ENCODE measurements around the gene MYO1B. TPM values are rescaled to one million over a fixed set of nuclear protein-coding genes. Genes with fewer than 3 reads are reported as not detected.
A peak's percentile ranks its signal among the peaks of the same experiment; 100 is the strongest.

The MYO1B gene
- total RNA-seq, 1 donor: 246 TPM

- H3K36me3 ChIP-seq (ENCODE audit: insufficient read depth, low read length): no peaks in the 10 kb centered on the region
- H3K79me2 ChIP-seq (ENCODE audit: insufficient read depth, low read length): peaks cover 90% of the 10 kb centered on the region
- H2AFZ ChIP-seq (ENCODE audit: low read length): no peak overlapping the region
- H4K20me1 ChIP-seq (ENCODE audit: insufficient read depth, low read length): peaks cover 40% of the 10 kb centered on the region
- TF ChIP-seq, protein P1, sequence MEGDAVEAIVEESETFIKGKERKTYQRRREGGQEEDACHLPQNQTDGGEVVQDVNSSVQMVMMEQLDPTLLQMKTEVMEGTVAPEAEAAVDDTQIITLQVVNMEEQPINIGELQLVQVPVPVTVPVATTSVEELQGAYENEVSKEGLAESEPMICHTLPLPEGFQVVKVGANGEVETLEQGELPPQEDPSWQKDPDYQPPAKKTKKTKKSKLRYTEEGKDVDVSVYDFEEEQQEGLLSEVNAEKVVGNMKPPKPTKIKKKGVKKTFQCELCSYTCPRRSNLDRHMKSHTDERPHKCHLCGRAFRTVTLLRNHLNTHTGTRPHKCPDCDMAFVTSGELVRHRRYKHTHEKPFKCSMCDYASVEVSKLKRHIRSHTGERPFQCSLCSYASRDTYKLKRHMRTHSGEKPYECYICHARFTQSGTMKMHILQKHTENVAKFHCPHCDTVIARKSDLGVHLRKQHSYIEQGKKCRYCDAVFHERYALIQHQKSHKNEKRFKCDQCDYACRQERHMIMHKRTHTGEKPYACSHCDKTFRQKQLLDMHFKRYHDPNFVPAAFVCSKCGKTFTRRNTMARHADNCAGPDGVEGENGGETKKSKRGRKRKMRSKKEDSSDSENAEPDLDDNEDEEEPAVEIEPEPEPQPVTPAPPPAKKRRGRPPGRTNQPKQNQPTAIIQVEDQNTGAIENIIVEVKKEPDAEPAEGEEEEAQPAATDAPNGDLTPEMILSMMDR (IDR thresholded peaks at IDR 0.05; ENCODE audit: extremely low read depth, low read depth, low read length): no peak
- no peak overlapping the region for H3K4me3 ChIP-seq (ENCODE audit: insufficient read depth, low read length)
- no peak overlapping the region for H3K4me2 ChIP-seq (ENCODE audit: insufficient read depth, low read length)
- no peak overlapping the region for H3K27ac ChIP-seq (ENCODE audit: low read depth, low read length)
- peaks cover 47% of the 10 kb centered on the region for H3K4me1 ChIP-seq (ENCODE audit: insufficient read depth, low read length)
- no peaks in the 10 kb centered on the region for H3K27me3 ChIP-seq (ENCODE audit: insufficient read depth, low read length)
- H3K9me3 ChIP-seq (ENCODE audit: low read depth, low read length): no peaks in the 10 kb centered on the region
- DNase-seq (ENCODE audit: insufficient read length, low spot score, missing footprints): no peak
Measured at GRCh38 chr2:191315365-191315752, 70.2 kb downstream of the MYO1B start.

DNA sequence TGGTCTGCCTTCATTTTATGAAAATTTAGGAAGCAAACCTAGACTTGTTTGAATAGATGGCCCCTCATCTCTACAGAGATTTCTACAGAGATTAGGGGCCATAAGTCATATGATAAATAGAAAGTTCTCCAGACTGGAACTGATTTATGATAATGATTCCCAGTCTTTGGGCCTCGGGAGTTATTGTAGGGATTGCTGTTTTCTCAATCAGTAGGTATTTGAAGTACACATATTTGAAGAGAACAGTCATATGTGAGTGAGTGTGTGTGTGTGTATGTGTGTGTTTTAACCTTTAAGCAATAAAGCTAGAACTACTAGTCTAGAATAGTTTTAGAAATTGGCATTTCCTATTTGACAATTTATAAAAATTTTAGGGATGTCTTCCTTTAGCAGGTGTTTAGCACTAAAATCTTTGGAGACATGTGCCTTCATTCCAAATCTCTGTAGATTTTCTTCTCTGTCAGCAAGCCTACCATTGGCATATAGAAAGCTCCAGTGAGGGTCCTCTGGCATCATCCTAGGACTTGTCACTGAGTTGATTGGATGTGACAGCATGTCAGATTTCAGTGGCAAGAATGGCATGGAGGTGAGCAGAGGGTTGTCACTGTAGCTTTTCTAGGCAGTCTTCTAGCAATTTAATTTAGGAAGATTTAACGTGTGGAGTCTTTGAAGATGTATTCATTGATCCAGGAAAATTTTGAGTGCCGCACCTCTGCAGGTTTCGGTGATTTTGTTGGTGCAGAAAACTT lies 71.2 kb downstream of the MYO1B start:
- no peak for DNase-seq (ENCODE audit: insufficient read length, low spot score, missing footprints)
- TF ChIP-seq, protein P1 (IDR thresholded peaks at IDR 0.05; ENCODE audit: extremely low read depth, low read depth, low read length): no peak
- no peak overlapping the region for H3K4me3 ChIP-seq (ENCODE audit: insufficient read depth, low read length)

GRCh38 chr2:191318037-191318728 lies 73.0 kb downstream of the MYO1B start:
- Histone ChIP-seq H3K79me2 (ENCODE audit: insufficient read depth, low read length) (peaks cover 93% of the 10 kb centered on the region), H3K27ac (ENCODE audit: low read depth, low read length) (peak overlapping the region; percentile 79), H3K9me3 (ENCODE audit: low read depth, low read length) (no peaks in the 10 kb centered on the region), H4K20me1 (ENCODE audit: insufficient read depth, low read length) (peaks cover 51% of the 10 kb centered on the region), H3K27me3 (ENCODE audit: insufficient read depth, low read length) (no peaks in the 10 kb centered on the region), H3K4me1 (ENCODE audit: insufficient read depth, low read length) (peaks cover 66% of the 10 kb centered on the region), H2AFZ (ENCODE audit: low read length) (no peak overlapping the region), H3K36me3 (ENCODE audit: insufficient read depth, low read length) (peaks cover under 1% of the 10 kb centered on the region), H3K4me3 (ENCODE audit: insufficient read depth, low read length) (no peak overlapping the region), H3K4me2 (ENCODE audit: insufficient read depth, low read length) (peak overlapping the region; percentile 6)
- DNase-seq (ENCODE audit: insufficient read length, low spot score, missing footprints): peak; percentile 55
- TF ChIP-seq, protein P1 (IDR thresholded peaks at IDR 0.05; ENCODE audit: extremely low read depth, low read depth, low read length): no peak

More for the DNA sequence above, 71.2 kb downstream of the MYO1B start:
- Histone ChIP-seq H3K27ac (ENCODE audit: low read depth, low read length) (no peak overlapping the region), H3K4me2 (ENCODE audit: insufficient read depth, low read length) (no peak overlapping the region), H3K36me3 (ENCODE audit: insufficient read depth, low read length) (no peaks in the 10 kb centered on the region), H3K9me3 (ENCODE audit: low read depth, low read length) (no peaks in the 10 kb centered on the region), H4K20me1 (ENCODE audit: insufficient read depth, low read length) (peaks cover 46% of the 10 kb centered on the region), H3K4me1 (ENCODE audit: insufficient read depth, low read length) (peaks cover 53% of the 10 kb centered on the region), H3K79me2 (ENCODE audit: insufficient read depth, low read length) (peaks cover 90% of the 10 kb centered on the region), H2AFZ (ENCODE audit: low read length) (no peak overlapping the region), H3K27me3 (ENCODE audit: insufficient read depth, low read length) (no peaks in the 10 kb centered on the region)

GRCh38 chr2:191318729-191319078 lies 73.5 kb downstream of the MYO1B start:
- Histone ChIP-seq H3K27ac (ENCODE audit: low read depth, low read length) (peak overlapping the region; percentile 79), H4K20me1 (ENCODE audit: insufficient read depth, low read length) (peaks cover 51% of the 10 kb centered on the region), H3K27me3 (ENCODE audit: insufficient read depth, low read length) (no peaks in the 10 kb centered on the region), H3K36me3 (ENCODE audit: insufficient read depth, low read length) (peaks cover 3% of the 10 kb centered on the region), H3K9me3 (ENCODE audit: low read depth, low read length) (no peaks in the 10 kb centered on the region), H3K4me1 (ENCODE audit: insufficient read depth, low read length) (peaks cover 66% of the 10 kb centered on the region), H3K79me2 (ENCODE audit: insufficient read depth, low read length) (peaks cover 96% of the 10 kb centered on the region), H3K4me2 (ENCODE audit: insufficient read depth, low read length) (peak overlapping the region; percentile 6), H3K4me3 (ENCODE audit: insufficient read depth, low read length) (no peak overlapping the region), H2AFZ (ENCODE audit: low read length) (no peak overlapping the region)
- DNase-seq (ENCODE audit: insufficient read length, low spot score, missing footprints): no peak
- TF ChIP-seq, protein P1 (IDR thresholded peaks at IDR 0.05; ENCODE audit: extremely low read depth, low read depth, low read length): no peak

Data from osteoblast (primary cell).